WERI-Rb-1 (cell line): ENCODE results near the gene CPEB3.
"Not testable (repeated sequence)": the region's sequence is repeated elsewhere in the genome, so short reads cannot be mapped to it uniquely, and the experiment has no call there.

Experiments
- DNase-seq: peaks from one replicate; pipeline ENCODE4 v3.0.0-alpha.2; 2020
- H3K27ac ChIP-seq: fragments of 250-450 bp; sonication (Bioruptor Pico); 2 replicates; pipeline ENCODE4 v1.5.1; 2020; ENCODE audit warnings: mild to moderate bottlenecking, moderate library complexity
- H3K27me3 ChIP-seq: fragments of 250-450 bp; sonication (Bioruptor Pico); 2 replicates; pipeline ENCODE4 v1.5.1; 2021; ENCODE audit warnings: mild to moderate bottlenecking, low read depth, moderate library complexity; ENCODE audit not compliant: insufficient read depth, severe bottlenecking
- H3K36me3 ChIP-seq: fragments of 250-450 bp; sonication (Bioruptor Pico); 2 replicates; pipeline ENCODE4 v1.5.1; 2020; ENCODE audit warnings: mild to moderate bottlenecking, moderate library complexity
- H3K4me3 ChIP-seq: 2 replicates; pipeline ENCODE4 v1.5.1; 2011; ENCODE audit warnings: low read depth, mild to moderate bottlenecking, control low read depth, low read length
- H3K9me3 ChIP-seq: fragments of 250-450 bp; sonication (Bioruptor Pico); 2 replicates; pipeline ENCODE4 v1.5.1; 2021; ENCODE audit warnings: mild to moderate bottlenecking, moderate library complexity; ENCODE audit not compliant: severe bottlenecking
- CTCF ChIP-seq: IDR thresholded peaks from 2 replicates; pipeline ENCODE4 v1.5.1; 2011; ENCODE audit warnings: low read depth, mild to moderate bottlenecking, control low read depth, inconsistent platforms, low read length

Gene CPEB3

GRCh38 chr10:92142512-92142911 lies 148.4 kb downstream of the CPEB3 start:
- no peaks in the 10 kb centered on the region for H3K27me3 ChIP-seq
- H3K36me3 ChIP-seq = peaks cover 3% of the 10 kb centered on the region; the same call in 1 of the 2 replicates
- no peak overlapping the region for H3K4me3 ChIP-seq
- no peak for TF ChIP-seq CTCF
- no peaks in the 10 kb centered on the region for H3K9me3 ChIP-seq
- DNase-seq = no peak
- no peak overlapping the region for H3K27ac ChIP-seq

GRCh38 chr10:92141147-92141546 lies 149.7 kb downstream of the CPEB3 start:
- not testable (repeated sequence) for H3K27me3 ChIP-seq

GRCh38 chr10:92134049-92134448 lies 156.8 kb downstream of the CPEB3 start:
- not testable (repeated sequence) for H3K36me3 ChIP-seq, H3K4me3 ChIP-seq, H3K27ac ChIP-seq, H3K9me3 ChIP-seq, DNase-seq, H3K27me3 ChIP-seq

More at GRCh38 chr10:92141147-92141546, 149.7 kb downstream of the CPEB3 start:
- H3K27ac ChIP-seq, H3K36me3 ChIP-seq, DNase-seq, H3K4me3 ChIP-seq, H3K9me3 ChIP-seq: not testable (repeated sequence)

- no peaks in the 10 kb centered on the region for H3K9me3 ChIP-seq
- H3K4me3 ChIP-seq = no peak overlapping the region
- no peak for DNase-seq
- no peaks in the 10 kb centered on the region for H3K36me3 ChIP-seq
- H3K27me3 ChIP-seq = no peaks in the 10 kb centered on the region
- H3K27ac ChIP-seq = no peak overlapping the region
- TF ChIP-seq CTCF = no peak
Observed at GRCh38 chr10:92131275-92131820, 159.5 kb downstream of the CPEB3 start.

GRCh38 chr10:92130622-92131274 lies 160.1 kb downstream of the CPEB3 start:
- no peak overlapping the region for H3K4me3 ChIP-seq
- TF ChIP-seq CTCF = no peak
- H3K27me3 ChIP-seq = no peaks in the 10 kb centered on the region
- no peak overlapping the region for H3K27ac ChIP-seq
- H3K36me3 ChIP-seq = no peaks in the 10 kb centered on the region
- H3K9me3 ChIP-seq = no peaks in the 10 kb centered on the region
- no peak for DNase-seq

- TF ChIP-seq CTCF = no peak
- Histone ChIP-seq H3K9me3 (no peaks in the 10 kb centered on the region), H3K36me3 (no peaks in the 10 kb centered on the region), H3K27me3 (no peaks in the 10 kb centered on the region), H3K27ac (no peak overlapping the region), H3K4me3 (no peak overlapping the region)
- no peak for DNase-seq
Observed at GRCh38 chr10:92126100-92126650, 164.7 kb downstream of the CPEB3 start.
